Measurements from ENCODE around the gene FAM24B. TPM values are rescaled to one million over a fixed set of nuclear protein-coding genes. Genes with fewer than 3 reads are reported as not detected.
"Not testable (repeated sequence)": the region's sequence is repeated elsewhere in the genome, so short reads cannot be mapped to it uniquely, and the experiment has no call there.

The FAM24B gene, protein sequence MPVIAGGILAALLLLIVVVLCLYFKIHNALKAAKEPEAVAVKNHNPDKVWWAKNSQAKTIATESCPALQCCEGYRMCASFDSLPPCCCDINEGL
- total RNA-seq: 10 to 100 TPM in 1 of 6 donors, 1 to 10 TPM in 5; 1.5 to 10.5 (median 3.4) TPM

- H3K36me3 ChIP-seq: no peaks in the 10 kb centered on the region
- no peaks in the 10 kb centered on the region for H3K27me3 ChIP-seq
- TF ChIP-seq CTCF (IDR thresholded peaks at IDR 0.05): no peak
- TF ChIP-seq POLR2AphosphoS5 (IDR thresholded peaks at IDR 0.05): peak; percentile 34 to 37
- peak in 1 of 4 donors; percentile 50 for TF ChIP-seq POLR2A (IDR thresholded peaks at IDR 0.05)
- WGBS, 2 donors: 7% methylated on average over 9 to 84 of the region's 95 CpGs
- peaks cover 7 to 21% (median 14%) of the 10 kb centered on the region in 4 donors for H3K4me1 ChIP-seq
- H3K27ac ChIP-seq: peak within 1 kb of the TSS; percentile 36 to 70 (median 64)
- peak within 1 kb of the TSS; percentile 49 to 77 (median 64) for H3K4me3 ChIP-seq
- DNase-seq (peak; percentile 95 to 96), ATAC-seq (ENCODE audit: low FRiP score in 2 of 2) (peak; percentile 90 to 97)
- no peaks in the 10 kb centered on the region for H3K9me3 ChIP-seq
Observed at GRCh38 chr10:122879339-122880273, at the start of gene FAM24B. Gene FAM24B (minus strand): TSS chr10:122879581. CDS start chr10:122850515, 29,066 bp downstream.

DNA sequence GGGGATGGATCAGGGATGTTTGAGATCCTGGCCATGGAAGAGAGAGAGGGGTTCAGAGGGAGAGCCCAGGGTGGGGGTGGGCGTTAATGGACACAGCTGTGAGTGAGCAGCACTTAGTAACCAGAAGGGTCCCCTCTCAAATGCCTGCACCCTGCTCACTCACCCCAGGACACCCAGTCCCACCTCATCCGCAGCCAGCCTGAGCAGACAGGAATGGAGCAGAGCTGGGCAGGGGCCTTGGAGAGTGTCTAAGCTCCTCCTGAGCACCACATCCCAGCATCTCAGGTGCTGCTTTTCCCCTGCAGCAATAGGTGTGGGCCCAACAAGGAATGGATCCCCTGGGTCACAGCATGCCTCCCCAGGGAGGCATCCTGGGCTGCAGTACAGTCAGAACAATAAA, 36.3 kb upstream of the FAM24B start:
- Histone ChIP-seq H3K27me3 (no peaks in the 10 kb centered on the region), H3K4me1 (no peaks in the 10 kb centered on the region), H3K36me3 (no peaks in the 10 kb centered on the region), H3K27ac (no peak overlapping the region), H3K4me3 (no peak overlapping the region), H3K9me3 (no peaks in the 10 kb centered on the region)
- DNase-seq: no peak
- 86% methylated on average over 2 of the region's 2 CpGs; no CpG with 5 or more reads in 1 of the 2 donors for WGBS, 2 donors
- peak in 1 of 2 donors; percentile 26 for ATAC-seq (ENCODE audit: low FRiP score in 2 of 2)
- TF ChIP-seq EP300 (IDR thresholded peaks at IDR 0.05) (no peak), POLR2A (IDR thresholded peaks at IDR 0.05) (no peak)

DNA sequence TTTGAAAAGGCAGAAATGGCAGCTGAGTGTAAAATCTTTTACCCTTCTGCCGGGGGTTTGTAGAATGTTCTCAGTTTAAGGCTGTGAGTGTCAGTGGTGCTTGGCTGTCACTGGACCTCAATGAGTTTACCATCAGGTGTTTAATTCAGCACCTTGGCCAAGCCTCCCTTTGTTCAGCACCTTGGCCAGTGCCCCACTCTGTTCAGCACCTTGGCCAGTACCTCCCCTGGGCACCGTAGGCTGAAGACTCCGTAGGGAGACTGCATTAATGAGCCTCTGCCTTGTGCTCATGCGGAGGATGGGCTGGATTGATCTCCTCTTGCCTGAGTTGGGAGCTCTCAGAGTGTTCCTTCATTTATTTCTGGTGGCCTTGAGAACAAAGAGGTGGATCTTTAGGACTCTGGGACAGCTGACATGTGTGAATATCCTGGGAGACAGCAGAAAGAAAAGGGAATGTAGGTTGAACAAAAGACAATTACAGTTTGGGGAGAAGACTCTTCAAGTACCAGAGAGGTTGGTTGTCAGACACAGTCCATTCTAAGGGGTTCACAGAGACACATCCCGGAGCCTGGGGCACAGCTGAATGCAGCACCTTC, 32.6 kb upstream of the FAM24B start:
- no peak overlapping the region for H3K4me3 ChIP-seq
- ATAC-seq (ENCODE audit: low FRiP score in 2 of 2): peak; percentile 64 to 70
- H3K27me3 ChIP-seq: no peaks in the 10 kb centered on the region
- no peaks in the 10 kb centered on the region for H3K36me3 ChIP-seq
- peak in 1 of 2 donors; percentile 27 for DNase-seq
- no peaks in the 10 kb centered on the region for H3K4me1 ChIP-seq
- WGBS, 2 donors: 31 to 38% methylated on average over 3 to 5 of the region's 5 CpGs
- no peaks in the 10 kb centered on the region for H3K9me3 ChIP-seq
- TF ChIP-seq EP300 (IDR thresholded peaks at IDR 0.05) (no peak), POLR2AphosphoS5 (IDR thresholded peaks at IDR 0.05) (no peak), CTCF (IDR thresholded peaks at IDR 0.05) (no peak), POLR2A (IDR thresholded peaks at IDR 0.05) (no peak)
- no peak overlapping the region for H3K27ac ChIP-seq

- Histone ChIP-seq H3K4me3 (no peak within 1 kb of the TSS), H3K27me3 (no peaks in the 10 kb centered on the region), H3K27ac (no peak within 1 kb of the TSS), H3K9me3 (no peaks in the 10 kb centered on the region), H3K4me1 (no peaks in the 10 kb centered on the region), H3K36me3 (no peaks in the 10 kb centered on the region)
- DNase-seq (no peak), ATAC-seq (ENCODE audit: low FRiP score in 2 of 2) (no peak)
- no peak for TF ChIP-seq POLR2AphosphoS5 (IDR thresholded peaks at IDR 0.05)
- no peak for TF ChIP-seq CTCF (IDR thresholded peaks at IDR 0.05)
- no peak for TF ChIP-seq POLR2A (IDR thresholded peaks at IDR 0.05)
- TF ChIP-seq EP300 (IDR thresholded peaks at IDR 0.05): no peak
- WGBS, 2 donors: 71 to 81% methylated on average over 1 of the region's 1 CpG
Observed at GRCh38 chr10:122910310-122910709, 30.9 kb upstream of the FAM24B start, which contains the start of gene FAM24A. Gene FAM24A (plus strand): TSS chr10:122910610. CDS start chr10:122911635, 1,025 bp downstream.

DNA sequence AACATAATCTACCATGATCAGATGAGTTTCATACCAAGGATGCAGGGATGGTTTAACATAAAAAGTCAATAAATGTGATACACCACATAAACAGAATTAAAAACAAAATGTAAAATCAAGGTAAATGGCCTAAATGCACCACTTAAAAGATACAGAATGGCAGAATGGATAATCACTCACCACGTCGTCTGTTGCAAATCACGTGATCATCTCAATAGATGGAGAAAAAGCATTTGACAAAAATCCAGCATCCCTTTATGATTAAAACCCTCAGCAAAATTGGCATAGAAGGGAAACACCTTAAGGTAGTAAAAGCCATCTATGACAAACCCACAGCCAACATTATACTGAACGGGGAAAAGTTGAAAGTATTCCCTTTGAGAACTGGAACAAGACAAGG, 24.5 kb upstream of the FAM24B start:
- not testable (repeated sequence) for H3K4me3 ChIP-seq; H3K4me1 ChIP-seq; H3K36me3 ChIP-seq; H3K27ac ChIP-seq; H3K27me3 ChIP-seq; ATAC-seq (ENCODE audit: low FRiP score in 2 of 2); DNase-seq; H3K9me3 ChIP-seq
- WGBS, 2 donors: 77 to 79% methylated on average over 4 of the region's 4 CpGs

Measured in upper lobe of left lung (tissue), 6 donors.